ENCODE results near the gene SPTB.

Gene SPTB

GRCh38 chr14:64728856-64729255 is 150.9 kb downstream of the SPTB start:
- DNase-seq (ENCODE audit: low read depth): no peak

DNA sequence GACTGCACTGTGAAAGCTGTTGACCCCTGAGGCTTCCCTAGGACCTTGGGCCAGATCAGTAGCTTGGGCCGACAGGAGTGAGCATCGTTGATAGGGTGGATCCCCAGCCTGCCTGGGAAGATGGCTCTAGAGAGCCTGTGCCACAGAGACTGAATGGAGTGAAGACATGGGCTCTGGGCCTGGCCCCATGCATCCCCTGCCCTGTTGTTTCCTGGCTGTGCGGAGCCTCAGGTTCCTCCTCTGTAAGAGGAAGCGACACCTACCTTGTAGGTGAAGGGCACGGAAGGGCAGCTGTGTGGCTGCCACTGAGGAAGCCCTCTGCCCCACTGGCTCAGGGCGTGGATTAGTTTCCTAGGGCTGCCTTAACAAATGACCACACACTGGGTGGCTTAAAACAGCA is 151.6 kb downstream of the SPTB start:
- no peak for DNase-seq (ENCODE audit: low read depth)

GRCh38 chr14:64727551-64728071 is 152.1 kb downstream of the SPTB start:
- DNase-seq (ENCODE audit: low read depth): no peak

- DNase-seq (ENCODE audit: low read depth): no peak
Measured at GRCh38 chr14:64726585-64726890, 153.2 kb downstream of the SPTB start.

- no peak for DNase-seq (ENCODE audit: low read depth)
Measured at GRCh38 chr14:64725879-64726584, 153.7 kb downstream of the SPTB start.

DNA sequence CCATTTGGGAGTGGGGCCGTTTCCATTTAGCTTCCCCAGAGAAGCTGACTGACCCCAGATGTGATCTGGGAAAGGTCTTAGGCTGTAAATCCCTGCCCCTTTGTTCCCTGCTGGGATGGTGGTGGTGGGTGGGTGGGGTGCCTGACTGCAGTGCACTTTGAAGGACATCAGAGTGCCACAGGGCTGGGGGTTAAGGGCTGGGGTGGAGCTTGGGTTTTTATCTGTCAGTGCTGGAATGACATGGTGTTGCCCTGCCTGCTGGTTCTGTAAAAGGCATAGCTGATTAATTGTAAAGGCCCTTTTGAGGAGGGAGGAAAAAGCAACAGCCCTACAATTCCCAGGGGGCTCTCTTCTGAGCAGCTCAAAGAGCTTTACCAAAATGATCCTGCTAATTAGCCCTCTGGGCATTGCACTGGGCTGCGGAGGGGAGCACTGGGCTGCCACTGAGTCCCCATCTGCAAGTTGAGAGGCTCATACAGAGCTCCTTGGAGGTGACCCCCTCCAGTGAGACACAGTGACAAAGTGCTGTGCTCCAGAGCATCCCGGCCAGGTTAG is 154.4 kb downstream of the SPTB start:
- DNase-seq (ENCODE audit: low read depth): no peak

DNA sequence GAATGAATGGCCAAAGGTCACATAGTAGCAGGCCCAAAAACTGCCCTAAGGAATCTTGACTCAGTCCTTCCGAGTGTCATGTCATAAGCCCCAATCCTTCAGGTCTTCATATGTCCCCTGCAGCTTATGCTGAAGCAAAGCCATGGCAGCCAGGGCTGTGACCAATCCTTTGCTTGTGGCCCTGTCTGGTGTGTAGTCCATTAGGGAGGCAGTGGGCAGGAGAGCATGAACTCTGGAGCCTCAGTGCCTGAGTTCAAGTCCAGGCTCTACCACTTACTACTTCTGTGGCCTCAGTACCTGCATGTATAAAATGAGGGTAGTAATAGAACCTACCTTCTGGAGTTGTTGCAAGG is 155.2 kb downstream of the SPTB start:
- no peak for DNase-seq (ENCODE audit: low read depth)

DNA sequence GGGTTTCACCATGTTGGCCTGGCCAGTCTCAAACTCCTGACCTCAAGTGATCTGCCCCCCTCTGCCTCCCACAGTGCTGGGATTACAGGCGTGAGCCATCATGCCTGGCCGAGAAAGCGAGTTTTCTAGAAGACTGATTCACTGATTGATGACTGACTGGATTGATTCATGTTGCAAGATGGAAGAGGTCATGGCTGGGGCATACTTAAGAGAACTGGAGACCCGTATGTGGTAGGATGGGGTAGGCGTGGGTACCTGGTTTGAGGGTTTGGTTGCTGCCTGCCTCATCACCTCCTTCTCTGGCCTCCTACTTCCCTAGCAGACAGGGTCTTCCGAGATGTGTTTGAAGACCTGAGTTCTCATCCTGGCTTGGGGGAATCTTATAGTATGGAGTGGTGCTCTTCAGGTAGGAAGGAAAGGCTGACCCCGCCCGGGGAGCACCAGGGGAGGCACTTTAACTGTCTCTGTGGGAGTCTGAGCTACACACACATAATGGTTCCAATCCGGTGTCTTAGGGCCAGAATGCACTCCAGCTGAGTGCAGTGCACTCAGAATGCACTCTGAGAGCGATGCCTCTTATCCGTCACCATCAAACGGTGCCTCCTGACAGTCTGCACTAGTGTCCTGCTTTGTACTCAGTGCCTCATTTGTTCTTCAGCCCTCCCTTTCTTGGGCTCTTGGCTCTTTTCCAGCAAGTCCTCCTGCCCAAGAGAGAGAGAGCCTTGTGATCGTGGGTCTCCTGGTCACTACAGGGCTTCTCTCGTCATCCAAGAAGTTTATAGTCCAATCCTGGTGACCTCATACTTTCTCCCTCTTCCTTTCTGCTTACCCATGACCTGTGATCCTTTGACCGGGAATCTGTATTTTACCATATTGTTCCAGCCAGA is 155.8 kb downstream of the SPTB start:
- no peak for DNase-seq (ENCODE audit: low read depth)

DNA sequence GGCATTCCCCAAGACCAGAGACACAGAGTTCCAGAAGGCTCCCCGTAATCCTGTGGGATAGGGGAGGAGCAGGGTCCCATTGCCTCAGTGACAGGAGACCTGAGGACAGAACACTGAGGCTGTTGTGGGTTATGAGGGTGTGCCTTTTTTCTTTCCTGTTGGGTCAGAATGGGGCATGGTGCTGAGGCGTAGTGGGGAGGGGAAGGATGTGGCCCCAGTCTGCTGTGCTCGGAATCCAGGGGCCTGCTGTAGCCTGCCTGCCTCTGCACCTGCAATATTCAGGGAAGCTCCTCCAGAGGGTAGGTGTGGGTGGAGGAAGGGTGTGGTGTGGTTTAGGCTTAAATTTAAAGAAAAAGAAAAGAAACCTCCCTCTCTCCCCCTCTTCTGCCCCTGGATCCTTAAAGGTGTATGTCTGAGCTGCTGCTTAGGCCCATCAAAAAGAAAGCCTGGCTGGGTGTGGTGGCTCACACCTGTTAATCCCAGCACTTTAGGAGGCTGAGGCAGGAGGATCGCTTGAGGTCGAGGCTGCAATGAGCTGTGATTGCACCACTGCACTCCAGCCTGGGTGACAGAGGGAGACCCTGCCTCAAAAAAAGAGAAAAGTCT is 156.8 kb downstream of the SPTB start:
- DNase-seq (ENCODE audit: low read depth): no peak

- no peak for DNase-seq (ENCODE audit: low read depth)
Measured at GRCh38 chr14:64721899-64722298, 157.8 kb downstream of the SPTB start.

- DNase-seq (ENCODE audit: low read depth): no peak
Measured at GRCh38 chr14:64721391-64721791, 158.3 kb downstream of the SPTB start.

DNA sequence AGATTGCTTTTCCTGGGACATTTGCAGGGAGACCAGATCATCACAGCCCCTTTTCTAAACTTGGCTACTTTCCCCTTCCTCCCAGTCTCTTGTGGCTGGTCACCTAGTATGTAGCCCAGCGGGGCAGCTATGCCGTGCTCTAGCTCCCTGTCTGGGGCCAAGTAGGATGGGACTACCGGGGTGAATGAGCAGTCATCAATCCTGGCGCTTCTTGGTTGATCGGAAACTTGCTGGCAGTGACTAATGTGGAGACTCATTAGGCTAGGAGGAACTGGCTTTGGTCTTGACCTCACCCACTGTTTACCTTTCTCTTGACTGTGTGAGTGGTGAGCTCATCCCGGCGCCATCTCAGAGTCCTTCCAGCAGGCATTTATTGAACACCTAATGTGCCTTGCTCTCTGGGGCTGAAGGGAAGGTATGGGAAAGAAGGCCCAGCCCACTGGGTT is 159.6 kb downstream of the SPTB start:
- DNase-seq (ENCODE audit: low read depth): no peak

DNA sequence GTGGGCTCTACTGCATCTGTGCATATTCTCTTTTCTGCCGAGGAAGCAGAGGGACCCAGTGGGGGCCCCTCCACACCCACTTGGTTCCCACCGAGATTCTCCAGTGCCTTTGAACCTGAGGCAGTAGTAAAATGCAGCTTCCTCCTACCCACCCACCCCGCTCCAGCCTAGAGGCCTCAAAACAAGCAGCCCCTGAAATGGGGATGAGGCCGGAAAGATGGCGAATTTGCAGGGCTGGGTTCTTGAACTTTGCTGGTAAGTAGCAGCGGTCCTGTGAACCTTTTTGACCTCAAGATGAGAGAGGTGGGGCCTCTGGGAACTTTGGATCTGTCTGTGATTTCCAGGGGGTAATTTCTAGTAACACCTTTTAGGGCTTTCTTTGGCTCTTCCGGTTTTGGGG is 160.1 kb downstream of the SPTB start:
- DNase-seq (ENCODE audit: low read depth): no peak

GRCh38 chr14:64718762-64719161 is 160.9 kb downstream of the SPTB start:
- no peak for DNase-seq (ENCODE audit: low read depth)

DNA sequence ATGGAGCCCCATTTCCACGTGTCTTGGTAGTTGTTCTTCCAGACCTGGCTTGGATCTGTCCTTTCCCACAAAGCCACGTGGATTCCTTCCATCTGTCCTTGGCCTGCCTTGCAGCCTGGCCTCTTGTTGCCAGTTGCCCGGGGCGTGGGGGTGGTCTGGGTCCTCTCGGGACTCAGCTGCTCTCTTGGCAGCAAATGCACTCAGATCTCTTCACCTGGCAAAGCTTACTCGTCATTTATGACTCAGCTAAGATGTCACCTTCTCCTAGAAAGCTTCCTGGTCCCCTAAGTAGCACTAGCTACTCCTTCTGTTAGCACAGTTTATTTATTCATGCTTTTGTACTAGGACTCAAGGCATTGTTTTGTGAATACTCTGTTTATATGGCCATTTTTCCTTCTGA is 161.8 kb downstream of the SPTB start:
- no peak for DNase-seq (ENCODE audit: low read depth)

- DNase-seq (ENCODE audit: low read depth): no peak
Measured at GRCh38 chr14:64715628-64716412, 163.9 kb downstream of the SPTB start.

GRCh38 chr14:64715146-64715627 is 164.5 kb downstream of the SPTB start:
- DNase-seq (ENCODE audit: low read depth): no peak

GRCh38 chr14:64714432-64715025 is 165.2 kb downstream of the SPTB start:
- DNase-seq (ENCODE audit: low read depth): no peak

GRCh38 chr14:64713677-64714076 is 166.0 kb downstream of the SPTB start:
- no peak for DNase-seq (ENCODE audit: low read depth)

- DNase-seq (ENCODE audit: low read depth): no peak
Measured at GRCh38 chr14:64711039-64711438, 168.7 kb downstream of the SPTB start.

- DNase-seq (ENCODE audit: low read depth): no peak
Measured at GRCh38 chr14:64709126-64709525, 170.6 kb downstream of the SPTB start.

Data from activated T-cell treated with anti-CD3 and anti-CD28 coated beads for 48 hours (primary cell).